ENCODE results near the gene IL17RE. TPM values are rescaled to one million over a fixed set of nuclear protein-coding genes. Genes with fewer than 3 reads are reported as not detected.

Gene IL17RE
- total RNA-seq, 1 experiment from 2014 or later, result 2.3 TPM

DNA sequence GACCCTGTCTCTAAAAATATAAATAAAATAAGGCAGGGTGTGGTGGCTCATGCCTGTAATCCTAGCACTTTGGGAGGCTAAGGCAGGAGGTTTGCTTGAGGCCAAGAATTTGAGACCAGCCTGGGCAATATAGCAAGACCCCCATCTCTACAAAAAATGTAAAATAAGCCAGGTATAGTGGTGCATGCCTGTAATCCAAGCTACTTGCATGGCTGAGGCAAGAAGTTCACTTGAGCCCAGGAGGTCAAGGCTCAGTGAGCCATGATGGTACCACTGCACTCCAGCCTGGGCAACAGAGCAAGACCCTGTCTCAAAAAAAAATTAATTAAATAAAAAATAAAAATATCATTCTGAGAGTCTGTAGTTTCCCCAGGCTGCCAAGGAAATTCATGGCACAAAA lies 16.3 kb upstream of the IL17RE start:
- Histone ChIP-seq H3K36me3 (ENCODE audit: insufficient read depth, low read length, poor library complexity, severe bottlenecking) (no peaks in the 10 kb centered on the region), H3K4me3 (ENCODE audit: low read depth, low read length, poor library complexity, severe bottlenecking) (no peak overlapping the region), H3K4me1 (ENCODE audit: insufficient read depth, low read length, poor library complexity, severe bottlenecking) (peaks cover 1% of the 10 kb centered on the region), H3K27me3 (replicated peaks; ENCODE audit: insufficient read depth, low read depth, low read length, poor library complexity) (no peaks in the 10 kb centered on the region), H3K9me3 (ENCODE audit: low read depth, low read length, poor library complexity, severe bottlenecking) (no peaks in the 10 kb centered on the region), H3K27ac (ENCODE audit: low read depth, low read length, poor library complexity, severe bottlenecking) (no peak overlapping the region)
- no TSS peak for BruUV-seq (replicated peaks)
- intact Hi-C loops (cut with micrococcal nuclease; ENCODE audit: unreplicated experiment), result no loop called here
- DNase-seq (ENCODE audit: low spot score), result no peak
- TF ChIP-seq, protein P1, sequence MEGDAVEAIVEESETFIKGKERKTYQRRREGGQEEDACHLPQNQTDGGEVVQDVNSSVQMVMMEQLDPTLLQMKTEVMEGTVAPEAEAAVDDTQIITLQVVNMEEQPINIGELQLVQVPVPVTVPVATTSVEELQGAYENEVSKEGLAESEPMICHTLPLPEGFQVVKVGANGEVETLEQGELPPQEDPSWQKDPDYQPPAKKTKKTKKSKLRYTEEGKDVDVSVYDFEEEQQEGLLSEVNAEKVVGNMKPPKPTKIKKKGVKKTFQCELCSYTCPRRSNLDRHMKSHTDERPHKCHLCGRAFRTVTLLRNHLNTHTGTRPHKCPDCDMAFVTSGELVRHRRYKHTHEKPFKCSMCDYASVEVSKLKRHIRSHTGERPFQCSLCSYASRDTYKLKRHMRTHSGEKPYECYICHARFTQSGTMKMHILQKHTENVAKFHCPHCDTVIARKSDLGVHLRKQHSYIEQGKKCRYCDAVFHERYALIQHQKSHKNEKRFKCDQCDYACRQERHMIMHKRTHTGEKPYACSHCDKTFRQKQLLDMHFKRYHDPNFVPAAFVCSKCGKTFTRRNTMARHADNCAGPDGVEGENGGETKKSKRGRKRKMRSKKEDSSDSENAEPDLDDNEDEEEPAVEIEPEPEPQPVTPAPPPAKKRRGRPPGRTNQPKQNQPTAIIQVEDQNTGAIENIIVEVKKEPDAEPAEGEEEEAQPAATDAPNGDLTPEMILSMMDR (conservative IDR thresholded peaks at IDR 0.05; ENCODE audit: low read depth, low read length), result no peak
- no peak for TF ChIP-seq EZH2 (IDR thresholded peaks at IDR 0.05; ENCODE audit: borderline replicate concordance, low read depth, low read length, poor library complexity, severe bottlenecking)
- ChIA-PET POLR2A (ENCODE audit: low non-redundant PET) (no interaction called here), CTCF (no interaction called here)

GRCh38 chr3:9887480-9887879 lies 15.2 kb upstream of the IL17RE start:
- Histone ChIP-seq H3K4me1 (ENCODE audit: insufficient read depth, low read length, poor library complexity, severe bottlenecking) (peaks cover 6% of the 10 kb centered on the region), H3K27ac (ENCODE audit: low read depth, low read length, poor library complexity, severe bottlenecking) (no peak overlapping the region), H3K9me3 (ENCODE audit: low read depth, low read length, poor library complexity, severe bottlenecking) (no peaks in the 10 kb centered on the region), H3K4me3 (ENCODE audit: low read depth, low read length, poor library complexity, severe bottlenecking) (no peak overlapping the region), H3K36me3 (ENCODE audit: insufficient read depth, low read length, poor library complexity, severe bottlenecking) (peaks cover 6% of the 10 kb centered on the region), H3K27me3 (replicated peaks; ENCODE audit: insufficient read depth, low read depth, low read length, poor library complexity) (no peaks in the 10 kb centered on the region)
- TF ChIP-seq EZH2 (IDR thresholded peaks at IDR 0.05; ENCODE audit: borderline replicate concordance, low read depth, low read length, poor library complexity, severe bottlenecking), result no peak
- TF ChIP-seq, protein P1 (conservative IDR thresholded peaks at IDR 0.05; ENCODE audit: low read depth, low read length), result no peak
- BruUV-seq (replicated peaks), result no TSS peak
- intact Hi-C loops (cut with micrococcal nuclease; ENCODE audit: unreplicated experiment), result no loop called here
- ChIA-PET CTCF (no interaction called here), POLR2A (ENCODE audit: low non-redundant PET) (no interaction called here)
- no peak for DNase-seq (ENCODE audit: low spot score)

DNA sequence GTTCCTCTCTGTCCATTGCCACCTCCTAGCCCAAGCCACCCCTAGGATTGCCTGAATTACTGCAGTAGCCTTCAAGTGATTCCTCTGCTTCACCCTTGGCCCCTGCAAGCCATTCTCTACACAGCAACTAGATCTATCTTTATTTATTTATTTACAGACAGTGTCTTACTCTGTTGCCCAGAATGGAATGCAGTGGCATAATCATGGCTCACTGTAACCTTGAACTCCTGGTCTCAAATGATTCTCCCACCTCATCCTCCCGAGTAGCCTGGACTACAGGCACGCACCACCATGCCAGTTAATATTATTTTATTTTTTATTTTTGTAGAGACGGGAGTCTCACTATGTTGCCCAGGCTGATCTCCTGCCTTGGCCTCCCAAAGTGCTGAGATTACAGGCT lies 14.1 kb upstream of the IL17RE start:
- Histone ChIP-seq H3K27ac (ENCODE audit: low read depth, low read length, poor library complexity, severe bottlenecking) (no peak overlapping the region), H3K27me3 (replicated peaks; ENCODE audit: insufficient read depth, low read depth, low read length, poor library complexity) (no peaks in the 10 kb centered on the region), H3K4me3 (ENCODE audit: low read depth, low read length, poor library complexity, severe bottlenecking) (no peak overlapping the region), H3K36me3 (ENCODE audit: insufficient read depth, low read length, poor library complexity, severe bottlenecking) (peaks cover 17% of the 10 kb centered on the region), H3K9me3 (ENCODE audit: low read depth, low read length, poor library complexity, severe bottlenecking) (no peaks in the 10 kb centered on the region), H3K4me1 (ENCODE audit: insufficient read depth, low read length, poor library complexity, severe bottlenecking) (peaks cover 6% of the 10 kb centered on the region)
- ChIA-PET POLR2A (ENCODE audit: low non-redundant PET) (no interaction called here), CTCF (interaction anchor here (1.1 kb wide), 1 partner anchor 58 kb away, joined by 3 read pairs; no protein-coding TSS in a partner anchor)
- BruUV-seq (replicated peaks), result no TSS peak
- intact Hi-C loops (cut with micrococcal nuclease; ENCODE audit: unreplicated experiment), result no loop called here
- no peak for TF ChIP-seq EZH2 (IDR thresholded peaks at IDR 0.05; ENCODE audit: borderline replicate concordance, low read depth, low read length, poor library complexity, severe bottlenecking)
- TF ChIP-seq, protein P1 (conservative IDR thresholded peaks at IDR 0.05; ENCODE audit: low read depth, low read length), result no peak
- DNase-seq (ENCODE audit: low spot score), result no peak
